Heart left ventricle (tissue), 16 donors: Measurements from ENCODE around the gene ABCC1. TPM values are rescaled to one million over a fixed set of nuclear protein-coding genes. Genes with fewer than 3 reads are reported as not detected.

Source experiments
- ATAC-seq, 4 donors: fragments of 200-7000 bp; cut with Tn5 transposase; one replicate each; pipeline ENCODE4 v1.9.1; 2020 to 2022; ENCODE audit warnings: moderate library complexity in 4 of 4, mild to moderate bottlenecking in 3 of 4, moderate number of reproducible peaks in 1 of 4
- DNase-seq, 5 donors: peaks; one replicate each; pipeline ENCODE4 v3.0.0-alpha.2; 2020
- H3K27ac ChIP-seq, 12 donors: fragments of 200-600 bp; sonication (generic) in 4 of 12; one replicate each; pipeline versions ENCODE4 v1.5.0 to v1.8.0; 2016 to 2022; ENCODE audit warnings: mild to moderate bottlenecking in 2 of 12
- H3K27me3 ChIP-seq, 9 donors: fragments of 200-600 bp; sonication (generic) in 2 of 9; one replicate each; pipeline versions ENCODE4 v1.5.1 to v1.8.0; 2016 to 2022; ENCODE audit warnings: mild to moderate bottlenecking in 3 of 9
- H3K36me3 ChIP-seq, 9 donors: fragments of 200-600 bp; sonication (generic) in 2 of 9; one replicate each; pipeline versions ENCODE4 v1.5.0 to v1.8.0; 2018 to 2022; ENCODE audit warnings: mild to moderate bottlenecking in 2 of 9
- H3K4me1 ChIP-seq, 12 donors: fragments of 200-600 bp; sonication (generic) in 4 of 12; one replicate each; pipeline versions ENCODE4 v1.5.0 to v1.8.0; 2016 to 2022; ENCODE audit warnings: mild to moderate bottlenecking in 3 of 12
- H3K4me3 ChIP-seq, 12 donors: fragments of 200-600 bp; sonication (generic) in 4 of 12; one replicate each; pipeline versions ENCODE4 v1.5.0 to v1.8.0; 2017 to 2022; ENCODE audit warnings: mild to moderate bottlenecking in 9 of 12, moderate library complexity in 4 of 12
- H3K9me3 ChIP-seq, 12 donors: fragments of 200-600 bp; sonication (generic) in 4 of 12; one replicate each; pipeline versions ENCODE4 v1.5.0 to v1.8.0; 2016 to 2022; ENCODE audit warnings: mild to moderate bottlenecking in 1 of 12
- CTCF ChIP-seq, 12 donors: fragments of 200-600 bp; sonication (generic) in 4 of 12; IDR thresholded peaks; one replicate each; pipeline versions ENCODE4 v1.5.0 to v1.8.0; 2018 to 2022; ENCODE audit warnings: antibody characterized with exemption in 12 of 12, mild to moderate bottlenecking in 5 of 12
- POLR2A ChIP-seq, 2 donors: fragments of 450-650 bp; IDR thresholded peaks; one replicate each; pipeline ENCODE4 v1.6.1; 2017; ENCODE audit warnings: antibody characterized with exemption in 2 of 2, mild to moderate bottlenecking in 2 of 2, moderate library complexity in 2 of 2
- WGBS, 4 donors: extraction: QIAGEN DNeasy Blood & Tissue Kit in 2 of 4; methylation state at CpG; one replicate each; pipeline versions ENCODE4 v1.1.5 to v1.1.7; 2013 to 2018; 5-methylcytosine and 5-hydroxymethylcytosine counted together
- intact Hi-C, 10 donors: fragments of 100-400 bp; cut with DNase I; formaldehyde crosslinking; loops; one replicate each; pipeline versions ENCODE4 v1.11.1 to v1.14.2; 2022
- polyA plus RNA-seq, 2 donors: library from polyadenylated mRNA; stranded (reverse); fragments of 200-250 nt; gene quantifications; one replicate each; pipeline ENCODE4 v1.2.3, GENCODE V29; 2013
- total RNA-seq, 9 donors: library from RNA; depleted of rRNA in 2 of 9; stranded (reverse); fragments of >200 nt in 2 of 9; fragmentation: NEBNext Ultra II Directional in 3 of 9; extraction: Animal tissue kit (Norgen Biotek cat#: 25700) in 3 of 9; gene quantifications; one replicate each; pipeline versions ENCODE4 v1.1.0 to v1.2.4, GENCODE V29; 2016 to 2023
- donor health status: ischemic (EF 13 %, LVEDD 7.1; RV severe dilation, severe dysfunction).
- donor health status: healthy with polysubstance abuse.
- donor health status: DM: no; HTN: yes; CAD: no.
- donor health status: DM: no; HTN: no; CAD: no.
- donor health status: ischemic (EF 25% LVEDD 6.9; RV normal size, moderate dysfunction).
- donor health status: ischemic (EF 25% LVEDD 5.7; RV mildly dilated, moderate dysfunction).
- donor health status: healthy.
- donor health status: DM: yes; HTN: yes; CAD: no.
- donor health status: ischemic (EF 35%, LVEDD 5.7; RV mildly dilated, moderate dysfunction).
- donor health status: nonischemic (EF 11% LVEDD 7.7; RV severe dilation, severe dysfunction).
- donor health status: DM: yes; HTN: yes; CAD: no.
- donor health status: PGD.
- donor health status: ischemic (EF 29% LVEDD 5.4; RV normal size, mild dysfunction).
- donor health status: nonischemic (EF 23%, LVEDD 6.1; RV moderate dilation, normal function).

The ABCC1 gene
- total and polyA plus RNA-seq, 11 donors, result 8.1 to 28.0 (median 22.4) TPM

GRCh38 chr16:16138034-16138635 is 188.7 kb downstream of the ABCC1 start:
- ATAC-seq (no peak), DNase-seq (no peak)
- Histone ChIP-seq H3K27ac (no peak overlapping the region), H3K4me1 (no peaks in the 10 kb centered on the region), H3K36me3 (peaks cover 0 to 100% (median 87%) of the 10 kb centered on the region in 9 donors), H3K27me3 (no peaks in the 10 kb centered on the region), H3K4me3 (no peak overlapping the region), H3K9me3 (no peaks in the 10 kb centered on the region)
- intact Hi-C loops, result no loop called here
- TF ChIP-seq CTCF (IDR thresholded peaks at IDR 0.05), result no peak
- TF ChIP-seq POLR2A (IDR thresholded peaks at IDR 0.05), result no peak
- 96 to 97% (median 97%) methylated on average over 15 of the region's 15 CpGs for WGBS, 4 donors

GRCh38 chr16:16139061-16139460 is 189.6 kb downstream of the ABCC1 start:
- Histone ChIP-seq H3K4me3 (no peak overlapping the region), H3K36me3 (peaks cover 0 to 100% (median 83%) of the 10 kb centered on the region in 9 donors), H3K9me3 (no peaks in the 10 kb centered on the region), H3K27ac (no peak overlapping the region), H3K4me1 (no peaks in the 10 kb centered on the region), H3K27me3 (no peaks in the 10 kb centered on the region)
- WGBS, 4 donors, result 97 to 99% (median 98%) methylated on average over 10 of the region's 10 CpGs
- DNase-seq, result no peak
- no peak for TF ChIP-seq CTCF (IDR thresholded peaks at IDR 0.05)
- no peak for TF ChIP-seq POLR2A (IDR thresholded peaks at IDR 0.05)
- intact Hi-C loops, result no loop called here
- ATAC-seq, result no peak

- Histone ChIP-seq H3K36me3 (peaks cover 0 to 97% (median 75%) of the 10 kb centered on the region in 9 donors), H3K27ac (no peak overlapping the region), H3K27me3 (no peaks in the 10 kb centered on the region), H3K4me1 (no peaks in the 10 kb centered on the region), H3K4me3 (no peak overlapping the region), H3K9me3 (no peaks in the 10 kb centered on the region)
- TF ChIP-seq POLR2A (IDR thresholded peaks at IDR 0.05) (no peak), CTCF (IDR thresholded peaks at IDR 0.05) (no peak)
- DNase-seq (no peak), ATAC-seq (no peak)
- intact Hi-C loops, result no loop called here
- WGBS, 4 donors, result 84 to 95% (median 93%) methylated on average over 7 of the region's 7 CpGs
These were observed 190.4 kb downstream of the ABCC1 start for GRCh38 chr16:16139806-16140205.

- no peak for TF ChIP-seq CTCF (IDR thresholded peaks at IDR 0.05)
- no peak for TF ChIP-seq POLR2A (IDR thresholded peaks at IDR 0.05)
- Histone ChIP-seq H3K9me3 (no peaks in the 10 kb centered on the region), H3K4me3 (no peak overlapping the region), H3K27me3 (no peaks in the 10 kb centered on the region), H3K27ac (no peak overlapping the region), H3K36me3 (peaks cover 0 to 90% (median 69%) of the 10 kb centered on the region in 9 donors), H3K4me1 (no peaks in the 10 kb centered on the region)
- 86 to 92% (median 87%) methylated on average over 4 of the region's 4 CpGs for WGBS, 4 donors
- ATAC-seq, result no peak
- DNase-seq, result no peak
- intact Hi-C loops, result no loop called here
These were observed 191.1 kb downstream of the ABCC1 start for GRCh38 chr16:16140537-16140936.
